Measurements from ENCODE around the gene GLYATL1. TPM values are rescaled to one million over a fixed set of nuclear protein-coding genes. Genes with fewer than 3 reads are reported as not detected.
"Not testable (repeated sequence)": the region's sequence is repeated elsewhere in the genome, so short reads cannot be mapped to it uniquely, and the experiment has no call there.

The GLYATL1 gene
- total and polyA plus RNA-seq, 4 donors, result 64.9 to 622 (median 247) TPM

DNA sequence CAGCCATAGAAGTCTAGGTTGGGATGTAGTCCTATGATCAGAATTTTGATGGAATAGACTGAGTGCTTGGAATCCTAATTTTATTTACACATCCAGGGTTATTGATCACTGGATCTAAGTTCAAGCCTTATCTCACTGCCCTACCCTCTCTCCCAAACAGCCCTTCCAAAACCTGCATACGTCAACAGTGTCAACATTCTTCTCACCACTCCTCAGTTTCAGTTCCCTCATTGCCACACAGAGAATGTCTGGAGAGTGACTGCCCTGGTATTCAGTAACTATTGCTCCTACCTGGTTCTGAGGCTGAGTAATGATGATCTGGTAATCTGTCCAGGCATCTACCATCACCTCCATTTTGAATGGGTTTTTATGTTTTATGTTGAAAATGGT is 60.0 kb downstream of the GLYATL1 start (continued):
- TF ChIP-seq, protein P1, sequence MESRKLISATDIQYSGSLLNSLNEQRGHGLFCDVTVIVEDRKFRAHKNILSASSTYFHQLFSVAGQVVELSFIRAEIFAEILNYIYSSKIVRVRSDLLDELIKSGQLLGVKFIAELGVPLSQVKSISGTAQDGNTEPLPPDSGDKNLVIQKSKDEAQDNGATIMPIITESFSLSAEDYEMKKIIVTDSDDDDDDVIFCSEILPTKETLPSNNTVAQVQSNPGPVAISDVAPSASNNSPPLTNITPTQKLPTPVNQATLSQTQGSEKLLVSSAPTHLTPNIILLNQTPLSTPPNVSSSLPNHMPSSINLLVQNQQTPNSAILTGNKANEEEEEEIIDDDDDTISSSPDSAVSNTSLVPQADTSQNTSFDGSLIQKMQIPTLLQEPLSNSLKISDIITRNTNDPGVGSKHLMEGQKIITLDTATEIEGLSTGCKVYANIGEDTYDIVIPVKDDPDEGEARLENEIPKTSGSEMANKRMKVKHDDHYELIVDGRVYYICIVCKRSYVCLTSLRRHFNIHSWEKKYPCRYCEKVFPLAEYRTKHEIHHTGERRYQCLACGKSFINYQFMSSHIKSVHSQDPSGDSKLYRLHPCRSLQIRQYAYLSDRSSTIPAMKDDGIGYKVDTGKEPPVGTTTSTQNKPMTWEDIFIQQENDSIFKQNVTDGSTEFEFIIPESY (IDR thresholded peaks at IDR 0.05), result peak; percentile 82
- TF ChIP-seq FOXA1 (IDR thresholded peaks at IDR 0.05), result peak; percentile 87
- TF ChIP-seq RXRA (IDR thresholded peaks at IDR 0.05), result peak; percentile 90 to 97

DNA sequence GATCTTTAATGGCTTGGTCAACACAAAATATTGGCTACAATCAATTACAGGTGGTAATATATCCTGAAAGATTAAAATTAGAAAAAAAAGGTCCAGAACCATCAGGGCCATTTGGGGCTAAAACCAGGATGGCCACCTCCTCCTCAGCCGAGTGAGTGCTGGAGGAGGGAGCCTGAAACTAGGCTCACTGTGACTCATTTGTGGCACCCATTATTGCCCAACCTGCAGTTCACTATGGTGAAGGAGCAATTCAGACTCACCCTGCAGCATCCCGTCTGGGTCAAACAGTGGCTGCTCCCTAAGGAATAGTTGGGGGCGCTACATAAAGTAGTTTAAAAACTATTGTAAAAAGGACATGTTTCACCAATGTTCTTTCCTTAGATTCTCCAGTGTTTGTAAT is 60.7 kb downstream of the GLYATL1 start:
- Histone ChIP-seq H3K4me3 (ENCODE audit: low read depth in 1 of 3, low read length in 3 of 3) (no peak overlapping the region), H3K36me3 (ENCODE audit: control insufficient read depth in 4 of 4, insufficient read depth in 3 of 4, low read depth in 1 of 4, low read length in 3 of 4) (no peaks in the 10 kb centered on the region), H3K4me1 (ENCODE audit: control insufficient read depth in 4 of 4, insufficient read depth in 4 of 4, low read length in 3 of 4) (peaks cover 1 to 26% (median 13%) of the 10 kb centered on the region in 4 donors), H3K9ac (ENCODE audit: low read depth in 1 of 2, low read length in 2 of 2) (no peak overlapping the region), H3K27ac (ENCODE audit: low read depth in 1 of 2, low read length in 2 of 2) (peak overlapping the region; percentile 46 to 60), H3K27me3 (ENCODE audit: control insufficient read depth in 4 of 4, insufficient read depth in 4 of 4, low read length in 3 of 4) (no peaks in the 10 kb centered on the region), H3K9me3 (ENCODE audit: control insufficient read depth in 4 of 4, low read length in 3 of 4) (no peaks in the 10 kb centered on the region)
- 73% methylated on average over 3 of the region's 3 CpGs for WGBS
- DNase-seq (ENCODE audit: low spot score), result no peak
- TF ChIP-seq, protein P2, sequence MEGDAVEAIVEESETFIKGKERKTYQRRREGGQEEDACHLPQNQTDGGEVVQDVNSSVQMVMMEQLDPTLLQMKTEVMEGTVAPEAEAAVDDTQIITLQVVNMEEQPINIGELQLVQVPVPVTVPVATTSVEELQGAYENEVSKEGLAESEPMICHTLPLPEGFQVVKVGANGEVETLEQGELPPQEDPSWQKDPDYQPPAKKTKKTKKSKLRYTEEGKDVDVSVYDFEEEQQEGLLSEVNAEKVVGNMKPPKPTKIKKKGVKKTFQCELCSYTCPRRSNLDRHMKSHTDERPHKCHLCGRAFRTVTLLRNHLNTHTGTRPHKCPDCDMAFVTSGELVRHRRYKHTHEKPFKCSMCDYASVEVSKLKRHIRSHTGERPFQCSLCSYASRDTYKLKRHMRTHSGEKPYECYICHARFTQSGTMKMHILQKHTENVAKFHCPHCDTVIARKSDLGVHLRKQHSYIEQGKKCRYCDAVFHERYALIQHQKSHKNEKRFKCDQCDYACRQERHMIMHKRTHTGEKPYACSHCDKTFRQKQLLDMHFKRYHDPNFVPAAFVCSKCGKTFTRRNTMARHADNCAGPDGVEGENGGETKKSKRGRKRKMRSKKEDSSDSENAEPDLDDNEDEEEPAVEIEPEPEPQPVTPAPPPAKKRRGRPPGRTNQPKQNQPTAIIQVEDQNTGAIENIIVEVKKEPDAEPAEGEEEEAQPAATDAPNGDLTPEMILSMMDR (IDR thresholded peaks at IDR 0.05; ENCODE audit: low read depth, low read length, missing input control), result no peak
- no peak for TF ChIP-seq NR2F2 (IDR thresholded peaks at IDR 0.05)

DNA sequence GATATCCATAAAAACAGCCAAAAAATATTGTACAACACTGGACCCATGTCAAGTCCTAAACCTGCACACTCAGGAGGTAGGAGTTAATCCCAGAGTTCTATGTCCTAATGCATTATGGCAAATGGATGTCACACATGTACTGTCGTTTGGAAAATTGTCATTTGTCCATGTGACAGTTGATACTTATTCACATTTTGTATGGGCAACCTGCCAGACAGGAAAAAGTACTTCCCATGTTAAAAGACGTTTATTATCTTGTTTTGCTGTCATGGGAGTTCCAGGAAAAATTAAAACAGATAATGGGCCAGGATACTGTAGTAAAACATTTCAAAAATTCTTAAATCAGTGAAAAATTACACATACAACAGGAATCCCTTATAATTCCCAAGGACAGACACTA is 62.7 kb downstream of the GLYATL1 start:
- DNase-seq (ENCODE audit: low spot score); H3K4me3 ChIP-seq (ENCODE audit: low read depth in 1 of 3, low read length in 3 of 3); H3K9me3 ChIP-seq (ENCODE audit: control insufficient read depth in 4 of 4, low read length in 3 of 4); H3K36me3 ChIP-seq (ENCODE audit: control insufficient read depth in 4 of 4, insufficient read depth in 3 of 4, low read depth in 1 of 4, low read length in 3 of 4); H3K27ac ChIP-seq (ENCODE audit: low read depth in 1 of 2, low read length in 2 of 2); H3K27me3 ChIP-seq (ENCODE audit: control insufficient read depth in 4 of 4, insufficient read depth in 4 of 4, low read length in 3 of 4); H3K9ac ChIP-seq (ENCODE audit: low read depth in 1 of 2, low read length in 2 of 2): not testable (repeated sequence)
- WGBS, result 39% methylated on average over 2 of the region's 2 CpGs
- peaks cover 3 to 32% (median 13%) of the 10 kb centered on the region in 4 donors for H3K4me1 ChIP-seq (ENCODE audit: control insufficient read depth in 4 of 4, insufficient read depth in 4 of 4, low read length in 3 of 4)

Other genes starting within 250 kb of the GLYATL1 start
- 100 to 1,000 TPM in 1 of 2 donors, 1 to 10 TPM in 1; 5.6 to 142 TPM for gene GLYAT, start 207.5 kb upstream of the GLYATL1 start, total RNA-seq
- gene GLYAT, start 207.5 kb upstream of the GLYATL1 start, polyA plus RNA-seq, result 100 to 1,000 TPM in 1 of 2 donors, 10 to 100 TPM in 1; 78.2 to 181 TPM
- gene GLYATL2, start 94.8 kb upstream of the GLYATL1 start, total RNA-seq, result not detected
- gene GLYATL2, start 94.8 kb upstream of the GLYATL1 start, polyA plus RNA-seq, result not detected
- not detected for gene GLYATL1B, start 146.8 kb downstream of the GLYATL1 start, total RNA-seq
- gene GLYATL1B, start 146.8 kb downstream of the GLYATL1 start, polyA plus RNA-seq, result not detected
- gene FAM111B, start 167.7 kb downstream of the GLYATL1 start, total RNA-seq, result 1 to 10 TPM in 1 of 2 donors, under 1 TPM in 1; 0.08 to 2.6 TPM
- gene FAM111B, start 167.7 kb downstream of the GLYATL1 start, polyA plus RNA-seq, result 1 to 10 TPM in 1 of 2 donors, under 1 TPM in 1; 0.32 to 2.4 TPM
- 10 to 100 TPM; 20.9 to 27.0 TPM for gene FAM111A, start 203.4 kb downstream of the GLYATL1 start, total RNA-seq
- gene FAM111A, start 203.4 kb downstream of the GLYATL1 start, polyA plus RNA-seq, result 1 to 10 TPM; 5.9 to 7.6 TPM
- gene DTX4, start 232.6 kb downstream of the GLYATL1 start, total RNA-seq, result 10 to 100 TPM; 10.6 to 21.4 TPM
- 10 to 100 TPM in 1 of 2 donors, 1 to 10 TPM in 1; 7.5 to 17.9 TPM for gene DTX4, start 232.6 kb downstream of the GLYATL1 start, polyA plus RNA-seq

Measured in liver (tissue), 9 donors.